ENCODE measurements around the gene KIF2C.

Gene KIF2C

GRCh38 chr1:44705470-44705869, 34.2 kb upstream of the KIF2C start:
- Histone ChIP-seq H3K36me3 (ENCODE audit: control insufficient read depth in 1 of 2, insufficient read depth in 2 of 2, low read length in 2 of 2) (no peaks in the 10 kb centered on the region), H3K4me1 (ENCODE audit: control insufficient read depth in 1 of 2, insufficient read depth in 2 of 2, low read length in 2 of 2) (no peaks in the 10 kb centered on the region), H3K27ac (ENCODE audit: low read length) (no peak overlapping the region), H3K4me3 (ENCODE audit: low read depth in 1 of 2, low read length in 2 of 2) (no peak overlapping the region), H3K9me3 (ENCODE audit: control insufficient read depth in 1 of 2, low read length in 2 of 2) (no peaks in the 10 kb centered on the region), H3K27me3 (ENCODE audit: low read depth, low read length) (no peaks in the 10 kb centered on the region)

- H3K9me3 ChIP-seq (ENCODE audit: control insufficient read depth in 1 of 2, low read length in 2 of 2) = no peaks in the 10 kb centered on the region
- no peaks in the 10 kb centered on the region for H3K36me3 ChIP-seq (ENCODE audit: control insufficient read depth in 1 of 2, insufficient read depth in 2 of 2, low read length in 2 of 2)
- H3K4me3 ChIP-seq (ENCODE audit: low read depth in 1 of 2, low read length in 2 of 2) = no peak overlapping the region
- H3K27ac ChIP-seq (ENCODE audit: low read length) = no peak overlapping the region
- H3K27me3 ChIP-seq (ENCODE audit: low read depth, low read length) = no peaks in the 10 kb centered on the region
- H3K4me1 ChIP-seq (ENCODE audit: control insufficient read depth in 1 of 2, insufficient read depth in 2 of 2, low read length in 2 of 2) = no peaks in the 10 kb centered on the region
Measured at GRCh38 chr1:44705938-44706337, 33.7 kb upstream of the KIF2C start.

- Histone ChIP-seq H3K4me1 (ENCODE audit: control insufficient read depth in 1 of 2, insufficient read depth in 2 of 2, low read length in 2 of 2) (no peaks in the 10 kb centered on the region), H3K27me3 (ENCODE audit: low read depth, low read length) (no peaks in the 10 kb centered on the region), H3K9me3 (ENCODE audit: control insufficient read depth in 1 of 2, low read length in 2 of 2) (no peaks in the 10 kb centered on the region)
Measured at GRCh38 chr1:44707112-44707881, 32.3 kb upstream of the KIF2C start.

GRCh38 chr1:44707959-44708831, 31.4 kb upstream of the KIF2C start:
- no peaks in the 10 kb centered on the region for H3K4me1 ChIP-seq (ENCODE audit: control insufficient read depth in 1 of 2, insufficient read depth in 2 of 2, low read length in 2 of 2)
- H3K4me3 ChIP-seq (ENCODE audit: low read depth in 1 of 2, low read length in 2 of 2) = peak overlapping the region in 1 of 2 donors; percentile 27
- H3K9me3 ChIP-seq (ENCODE audit: control insufficient read depth in 1 of 2, low read length in 2 of 2) = no peaks in the 10 kb centered on the region
- no peak overlapping the region for H3K27ac ChIP-seq (ENCODE audit: low read length)
- no peaks in the 10 kb centered on the region for H3K36me3 ChIP-seq (ENCODE audit: control insufficient read depth in 1 of 2, insufficient read depth in 2 of 2, low read length in 2 of 2)
- H3K27me3 ChIP-seq (ENCODE audit: low read depth, low read length) = no peaks in the 10 kb centered on the region

More at GRCh38 chr1:44707112-44707881, 32.3 kb upstream of the KIF2C start:
- H3K4me3 ChIP-seq (ENCODE audit: low read depth in 1 of 2, low read length in 2 of 2) = no peak overlapping the region
- H3K27ac ChIP-seq (ENCODE audit: low read length) = no peak overlapping the region
- no peaks in the 10 kb centered on the region for H3K36me3 ChIP-seq (ENCODE audit: control insufficient read depth in 1 of 2, insufficient read depth in 2 of 2, low read length in 2 of 2)

GRCh38 chr1:44713321-44713781, 26.3 kb upstream of the KIF2C start:
- Histone ChIP-seq H3K27me3 (ENCODE audit: low read depth, low read length) (no peaks in the 10 kb centered on the region), H3K36me3 (ENCODE audit: control insufficient read depth in 1 of 2, insufficient read depth in 2 of 2, low read length in 2 of 2) (no peaks in the 10 kb centered on the region), H3K9me3 (ENCODE audit: control insufficient read depth in 1 of 2, low read length in 2 of 2) (no peaks in the 10 kb centered on the region), H3K27ac (ENCODE audit: low read length) (no peak overlapping the region), H3K4me1 (ENCODE audit: control insufficient read depth in 1 of 2, insufficient read depth in 2 of 2, low read length in 2 of 2) (peaks cover 0 to 5% of the 10 kb centered on the region in 2 donors), H3K4me3 (ENCODE audit: low read depth in 1 of 2, low read length in 2 of 2) (no peak overlapping the region)

- no peaks in the 10 kb centered on the region for H3K9me3 ChIP-seq (ENCODE audit: control insufficient read depth in 1 of 2, low read length in 2 of 2)
- no peak overlapping the region for H3K27ac ChIP-seq (ENCODE audit: low read length)
- H3K4me1 ChIP-seq (ENCODE audit: control insufficient read depth in 1 of 2, insufficient read depth in 2 of 2, low read length in 2 of 2) = peaks cover 0 to 5% of the 10 kb centered on the region in 2 donors
- no peaks in the 10 kb centered on the region for H3K36me3 ChIP-seq (ENCODE audit: control insufficient read depth in 1 of 2, insufficient read depth in 2 of 2, low read length in 2 of 2)
- H3K4me3 ChIP-seq (ENCODE audit: low read depth in 1 of 2, low read length in 2 of 2) = no peak overlapping the region
- H3K27me3 ChIP-seq (ENCODE audit: low read depth, low read length) = no peaks in the 10 kb centered on the region
Measured at GRCh38 chr1:44714532-44714931, 25.1 kb upstream of the KIF2C start.

GRCh38 chr1:44714944-44715571, 24.6 kb upstream of the KIF2C start:
- no peak overlapping the region for H3K27ac ChIP-seq (ENCODE audit: low read length)
- H3K9me3 ChIP-seq (ENCODE audit: control insufficient read depth in 1 of 2, low read length in 2 of 2) = no peaks in the 10 kb centered on the region
- H3K27me3 ChIP-seq (ENCODE audit: low read depth, low read length) = no peaks in the 10 kb centered on the region
- no peak overlapping the region for H3K4me3 ChIP-seq (ENCODE audit: low read depth in 1 of 2, low read length in 2 of 2)
- H3K4me1 ChIP-seq (ENCODE audit: control insufficient read depth in 1 of 2, insufficient read depth in 2 of 2, low read length in 2 of 2) = peaks cover 0 to 5% of the 10 kb centered on the region in 2 donors
- no peaks in the 10 kb centered on the region for H3K36me3 ChIP-seq (ENCODE audit: control insufficient read depth in 1 of 2, insufficient read depth in 2 of 2, low read length in 2 of 2)

GRCh38 chr1:44717156-44717555, 22.5 kb upstream of the KIF2C start:
- peaks cover 0 to 5% of the 10 kb centered on the region in 2 donors for H3K4me1 ChIP-seq (ENCODE audit: control insufficient read depth in 1 of 2, insufficient read depth in 2 of 2, low read length in 2 of 2)
- no peaks in the 10 kb centered on the region for H3K9me3 ChIP-seq (ENCODE audit: control insufficient read depth in 1 of 2, low read length in 2 of 2)
- H3K4me3 ChIP-seq (ENCODE audit: low read depth in 1 of 2, low read length in 2 of 2) = no peak overlapping the region
- no peaks in the 10 kb centered on the region for H3K36me3 ChIP-seq (ENCODE audit: control insufficient read depth in 1 of 2, insufficient read depth in 2 of 2, low read length in 2 of 2)
- H3K27ac ChIP-seq (ENCODE audit: low read length) = no peak overlapping the region
- H3K27me3 ChIP-seq (ENCODE audit: low read depth, low read length) = no peaks in the 10 kb centered on the region

GRCh38 chr1:44717653-44718052, 22.0 kb upstream of the KIF2C start:
- no peaks in the 10 kb centered on the region for H3K9me3 ChIP-seq (ENCODE audit: control insufficient read depth in 1 of 2, low read length in 2 of 2)
- no peaks in the 10 kb centered on the region for H3K27me3 ChIP-seq (ENCODE audit: low read depth, low read length)
- H3K36me3 ChIP-seq (ENCODE audit: control insufficient read depth in 1 of 2, insufficient read depth in 2 of 2, low read length in 2 of 2) = no peaks in the 10 kb centered on the region
- H3K27ac ChIP-seq (ENCODE audit: low read length) = no peak overlapping the region
- no peak overlapping the region for H3K4me3 ChIP-seq (ENCODE audit: low read depth in 1 of 2, low read length in 2 of 2)
- peaks cover 0 to 5% of the 10 kb centered on the region in 2 donors for H3K4me1 ChIP-seq (ENCODE audit: control insufficient read depth in 1 of 2, insufficient read depth in 2 of 2, low read length in 2 of 2)

GRCh38 chr1:44718091-44718490, 21.5 kb upstream of the KIF2C start:
- H3K27ac ChIP-seq (ENCODE audit: low read length) = no peak overlapping the region
- no peaks in the 10 kb centered on the region for H3K27me3 ChIP-seq (ENCODE audit: low read depth, low read length)

GRCh38 chr1:44719318-44719717, 20.3 kb upstream of the KIF2C start:
- H3K4me3 ChIP-seq (ENCODE audit: low read depth in 1 of 2, low read length in 2 of 2) = no peak overlapping the region
- H3K4me1 ChIP-seq (ENCODE audit: control insufficient read depth in 1 of 2, insufficient read depth in 2 of 2, low read length in 2 of 2) = peaks cover 0 to 5% of the 10 kb centered on the region in 2 donors
- no peak overlapping the region for H3K27ac ChIP-seq (ENCODE audit: low read length)
- no peaks in the 10 kb centered on the region for H3K9me3 ChIP-seq (ENCODE audit: control insufficient read depth in 1 of 2, low read length in 2 of 2)
- no peaks in the 10 kb centered on the region for H3K27me3 ChIP-seq (ENCODE audit: low read depth, low read length)
- H3K36me3 ChIP-seq (ENCODE audit: control insufficient read depth in 1 of 2, insufficient read depth in 2 of 2, low read length in 2 of 2) = no peaks in the 10 kb centered on the region

More at GRCh38 chr1:44718091-44718490, 21.5 kb upstream of the KIF2C start:
- Histone ChIP-seq H3K4me1 (ENCODE audit: control insufficient read depth in 1 of 2, insufficient read depth in 2 of 2, low read length in 2 of 2) (peaks cover 0 to 5% of the 10 kb centered on the region in 2 donors), H3K9me3 (ENCODE audit: control insufficient read depth in 1 of 2, low read length in 2 of 2) (no peaks in the 10 kb centered on the region), H3K4me3 (ENCODE audit: low read depth in 1 of 2, low read length in 2 of 2) (no peak overlapping the region), H3K36me3 (ENCODE audit: control insufficient read depth in 1 of 2, insufficient read depth in 2 of 2, low read length in 2 of 2) (no peaks in the 10 kb centered on the region)

Measured in muscle layer of duodenum (tissue), 2 donors.